HL-60 (cell line): ENCODE data around the gene SOBP.
A peak's percentile ranks its signal among the peaks of the same experiment; 100 is the strongest.

Experiments
- DNase-seq, 2 experiments: peaks; one replicate each; pipeline ENCODE4 v3.0.0-alpha.2; 2010 to 2020; ENCODE audit warnings: low read depth in 1 of 2, low spot score in 1 of 2
- H3K27ac ChIP-seq: fragments of 250-450 bp; sonication (Bioruptor Pico); replicated peaks from 2 replicates; pipeline ENCODE4 v1.5.1; 2020; ENCODE audit warnings: mild to moderate bottlenecking, moderate library complexity
- H3K27me3 ChIP-seq: fragments of 250-450 bp; sonication (Bioruptor Pico); 2 replicates; pipeline ENCODE4 v1.5.1; 2021; ENCODE audit warnings: mild to moderate bottlenecking, moderate library complexity; ENCODE audit not compliant: insufficient read depth, poor library complexity, severe bottlenecking
- H3K4me3 ChIP-seq: replicated peaks from 2 replicates; pipeline ENCODE4 v1.5.1; 2011; ENCODE audit warnings: mild to moderate bottlenecking, control low read depth, low read length; ENCODE audit not compliant: insufficient read depth
- GABPA ChIP-seq: IDR thresholded peaks from 2 replicates; pipeline ENCODE4 v1.6.1; 2012; ENCODE audit warnings: low read depth
- POLR2AphosphoS5 ChIP-seq: IDR thresholded peaks from 2 replicates; pipeline ENCODE4 v1.6.1; 2012; ENCODE audit warnings: low read depth
- REST ChIP-seq: IDR thresholded peaks from 2 replicates; pipeline ENCODE4 v1.6.1; 2012; ENCODE audit warnings: low read depth; ENCODE audit not compliant: insufficient replicate concordance
- SPI1 ChIP-seq: IDR thresholded peaks from 2 replicates; pipeline ENCODE4 v1.6.1; 2012; ENCODE audit warnings: low read depth, mild to moderate bottlenecking, borderline replicate concordance
- TF ChIP-seq, protein P1 (sequence below): IDR thresholded peaks from one replicate; pipeline ENCODE4 v1.5.1; 2011; ENCODE audit warnings: low read length, control low read depth, inconsistent platforms; ENCODE audit not compliant: insufficient read depth

The SOBP gene

GRCh38 chr6:107657755-107658461, 168.0 kb downstream of the SOBP start:
- H3K4me3 ChIP-seq, result peak overlapping the region; percentile 14; the same call in 1 of the 2 replicates

DNA sequence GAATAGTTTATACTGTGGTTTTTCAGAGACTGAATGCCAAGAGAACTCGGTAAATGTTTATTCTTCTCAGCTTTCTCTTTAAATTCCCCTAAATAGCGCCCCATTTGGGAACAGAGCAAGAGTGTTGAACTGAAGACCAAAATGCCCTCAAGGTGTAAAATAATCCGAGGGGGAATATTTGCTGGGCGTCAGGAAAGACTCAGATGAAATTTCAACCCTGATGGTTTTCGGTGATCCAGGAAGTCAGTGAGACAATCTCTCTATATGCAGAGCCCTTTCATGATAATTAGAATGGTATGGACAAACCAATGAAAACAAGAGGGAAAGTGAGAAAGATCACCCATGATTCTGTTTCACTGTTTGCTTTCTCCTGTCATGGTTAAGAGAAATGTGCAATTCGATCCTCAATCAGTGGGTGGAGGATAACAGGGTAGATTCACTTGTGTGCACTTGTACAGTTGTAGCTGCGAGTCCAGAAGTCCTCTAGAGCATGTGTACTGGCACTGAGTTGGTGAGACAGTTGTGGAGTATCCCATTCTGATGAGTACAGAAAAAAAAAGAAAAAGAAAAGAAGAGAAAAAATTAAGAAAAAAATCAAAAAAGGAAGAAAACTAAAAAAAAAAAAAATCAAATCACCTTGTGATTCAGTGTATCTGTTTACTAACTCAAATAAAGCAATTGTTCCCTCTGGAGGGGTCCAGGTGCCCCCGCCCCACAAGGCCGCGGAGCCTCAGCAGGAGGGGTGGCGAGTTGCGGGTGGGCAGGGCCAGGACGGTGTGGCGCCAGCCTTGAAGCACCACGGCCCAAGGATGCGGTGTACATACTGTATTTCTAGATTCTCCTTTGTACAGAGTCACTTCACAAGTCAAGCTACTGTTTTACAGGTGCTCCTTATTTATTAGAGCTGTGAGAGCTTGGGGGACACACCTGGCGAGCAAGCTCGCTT, 169.3 kb downstream of the SOBP start:
- no peak for DNase-seq
- TF ChIP-seq REST (no peak), POLR2AphosphoS5 (no peak), SPI1 (no peak), GABPA (no peak)
- no peak overlapping the region for H3K4me3 ChIP-seq
- no peak overlapping the region for H3K27ac ChIP-seq
- H3K27me3 ChIP-seq, result no peaks in the 10 kb centered on the region

More at GRCh38 chr6:107657755-107658461, 168.0 kb downstream of the SOBP start:
- peak; percentile 11 to 54 for DNase-seq
- Histone ChIP-seq H3K27ac (no peak overlapping the region), H3K27me3 (no peaks in the 10 kb centered on the region)
- no peak for TF ChIP-seq GABPA
- TF ChIP-seq, protein P1, sequence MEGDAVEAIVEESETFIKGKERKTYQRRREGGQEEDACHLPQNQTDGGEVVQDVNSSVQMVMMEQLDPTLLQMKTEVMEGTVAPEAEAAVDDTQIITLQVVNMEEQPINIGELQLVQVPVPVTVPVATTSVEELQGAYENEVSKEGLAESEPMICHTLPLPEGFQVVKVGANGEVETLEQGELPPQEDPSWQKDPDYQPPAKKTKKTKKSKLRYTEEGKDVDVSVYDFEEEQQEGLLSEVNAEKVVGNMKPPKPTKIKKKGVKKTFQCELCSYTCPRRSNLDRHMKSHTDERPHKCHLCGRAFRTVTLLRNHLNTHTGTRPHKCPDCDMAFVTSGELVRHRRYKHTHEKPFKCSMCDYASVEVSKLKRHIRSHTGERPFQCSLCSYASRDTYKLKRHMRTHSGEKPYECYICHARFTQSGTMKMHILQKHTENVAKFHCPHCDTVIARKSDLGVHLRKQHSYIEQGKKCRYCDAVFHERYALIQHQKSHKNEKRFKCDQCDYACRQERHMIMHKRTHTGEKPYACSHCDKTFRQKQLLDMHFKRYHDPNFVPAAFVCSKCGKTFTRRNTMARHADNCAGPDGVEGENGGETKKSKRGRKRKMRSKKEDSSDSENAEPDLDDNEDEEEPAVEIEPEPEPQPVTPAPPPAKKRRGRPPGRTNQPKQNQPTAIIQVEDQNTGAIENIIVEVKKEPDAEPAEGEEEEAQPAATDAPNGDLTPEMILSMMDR, result peak; percentile 6

DNA sequence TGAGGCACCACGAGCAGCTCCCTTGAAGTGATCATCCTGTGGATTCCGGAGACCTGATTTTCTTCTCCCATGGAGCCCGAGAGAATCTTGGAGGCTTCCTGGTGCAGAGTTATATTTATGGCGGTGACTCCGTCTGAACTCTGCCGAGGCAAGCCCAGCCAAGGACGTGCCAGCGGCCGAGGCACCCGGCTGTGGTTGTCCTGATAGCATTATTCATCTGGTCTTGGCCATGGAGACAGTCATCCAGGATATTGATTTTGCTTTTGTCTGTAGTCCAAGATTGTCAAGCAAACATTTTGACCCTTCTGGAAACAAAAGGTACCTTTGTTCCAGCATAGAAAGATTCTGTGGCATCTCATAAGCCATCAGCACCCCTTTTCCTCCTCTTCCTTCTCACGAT, 170.9 kb downstream of the SOBP start:
- Histone ChIP-seq H3K27ac (no peak overlapping the region), H3K4me3 (no peak overlapping the region), H3K27me3 (no peaks in the 10 kb centered on the region)
- TF ChIP-seq SPI1 (no peak), REST (no peak), POLR2AphosphoS5 (no peak), GABPA (no peak)
- TF ChIP-seq, protein P1, result no peak
- no peak for DNase-seq

GRCh38 chr6:107661291-107661690, 171.4 kb downstream of the SOBP start:
- H3K27me3 ChIP-seq, result no peaks in the 10 kb centered on the region
- TF ChIP-seq, protein P1, result no peak
- TF ChIP-seq SPI1, result no peak
- no peak for TF ChIP-seq POLR2AphosphoS5
- TF ChIP-seq REST, result no peak
- TF ChIP-seq GABPA, result no peak
- no peak overlapping the region for H3K27ac ChIP-seq
- DNase-seq, result no peak
- H3K4me3 ChIP-seq, result no peak overlapping the region
